Heart left ventricle (tissue), 16 donors: ENCODE data around the gene LRRC8E. TPM values are rescaled to one million over a fixed set of nuclear protein-coding genes. Genes with fewer than 3 reads are reported as not detected.
"Not testable (repeated sequence)": the region's sequence is repeated elsewhere in the genome, so short reads cannot be mapped to it uniquely, and the experiment has no call there.

Experiments used
- ATAC-seq, 4 donors: fragments of 200-7000 bp; cut with Tn5 transposase; one replicate each; pipeline ENCODE4 v1.9.1; 2020 to 2022; ENCODE audit warnings: moderate library complexity in 4 of 4, mild to moderate bottlenecking in 3 of 4, moderate number of reproducible peaks in 1 of 4
- DNase-seq, 5 donors: peaks; one replicate each; pipeline ENCODE4 v3.0.0-alpha.2; 2020
- H3K27ac ChIP-seq, 12 donors: fragments of 200-600 bp; sonication (generic) in 4 of 12; one replicate each; pipeline versions ENCODE4 v1.5.0 to v1.8.0; 2016 to 2022; ENCODE audit warnings: mild to moderate bottlenecking in 2 of 12
- H3K27me3 ChIP-seq, 9 donors: fragments of 200-600 bp; sonication (generic) in 2 of 9; one replicate each; pipeline versions ENCODE4 v1.5.1 to v1.8.0; 2016 to 2022; ENCODE audit warnings: mild to moderate bottlenecking in 3 of 9
- H3K36me3 ChIP-seq, 9 donors: fragments of 200-600 bp; sonication (generic) in 2 of 9; one replicate each; pipeline versions ENCODE4 v1.5.0 to v1.8.0; 2018 to 2022; ENCODE audit warnings: mild to moderate bottlenecking in 2 of 9
- H3K4me1 ChIP-seq, 12 donors: fragments of 200-600 bp; sonication (generic) in 4 of 12; one replicate each; pipeline versions ENCODE4 v1.5.0 to v1.8.0; 2016 to 2022; ENCODE audit warnings: mild to moderate bottlenecking in 3 of 12
- H3K4me3 ChIP-seq, 12 donors: fragments of 200-600 bp; sonication (generic) in 4 of 12; one replicate each; pipeline versions ENCODE4 v1.5.0 to v1.8.0; 2017 to 2022; ENCODE audit warnings: mild to moderate bottlenecking in 9 of 12, moderate library complexity in 4 of 12
- H3K9me3 ChIP-seq, 12 donors: fragments of 200-600 bp; sonication (generic) in 4 of 12; one replicate each; pipeline versions ENCODE4 v1.5.0 to v1.8.0; 2016 to 2022; ENCODE audit warnings: mild to moderate bottlenecking in 1 of 12
- CTCF ChIP-seq, 12 donors: fragments of 200-600 bp; sonication (generic) in 4 of 12; IDR thresholded peaks; one replicate each; pipeline versions ENCODE4 v1.5.0 to v1.8.0; 2018 to 2022; ENCODE audit warnings: antibody characterized with exemption in 12 of 12, mild to moderate bottlenecking in 5 of 12
- POLR2A ChIP-seq, 2 donors: fragments of 450-650 bp; IDR thresholded peaks; one replicate each; pipeline ENCODE4 v1.6.1; 2017; ENCODE audit warnings: antibody characterized with exemption in 2 of 2, mild to moderate bottlenecking in 2 of 2, moderate library complexity in 2 of 2
- WGBS, 4 donors: extraction: QIAGEN DNeasy Blood & Tissue Kit in 2 of 4; methylation state at CpG; one replicate each; pipeline versions ENCODE4 v1.1.5 to v1.1.7; 2013 to 2018; 5-methylcytosine and 5-hydroxymethylcytosine counted together
- intact Hi-C, 10 donors: fragments of 100-400 bp; cut with DNase I; formaldehyde crosslinking; loops; one replicate each; pipeline versions ENCODE4 v1.11.1 to v1.14.2; 2022
- polyA plus RNA-seq, 2 donors: library from polyadenylated mRNA; stranded (reverse); fragments of 200-250 nt; gene quantifications; one replicate each; pipeline ENCODE4 v1.2.3, GENCODE V29; 2013
- total RNA-seq, 9 donors: library from RNA; depleted of rRNA in 2 of 9; stranded (reverse); fragments of >200 nt in 2 of 9; fragmentation: NEBNext Ultra II Directional in 3 of 9; extraction: Animal tissue kit (Norgen Biotek cat#: 25700) in 3 of 9; gene quantifications; one replicate each; pipeline versions ENCODE4 v1.1.0 to v1.2.4, GENCODE V29; 2016 to 2023
- donor health status: ischemic (EF 13 %, LVEDD 7.1; RV severe dilation, severe dysfunction).
- donor health status: healthy with polysubstance abuse.
- donor health status: DM: no; HTN: yes; CAD: no.
- donor health status: DM: no; HTN: no; CAD: no.
- donor health status: ischemic (EF 25% LVEDD 6.9; RV normal size, moderate dysfunction).
- donor health status: ischemic (EF 25% LVEDD 5.7; RV mildly dilated, moderate dysfunction).
- donor health status: healthy.
- donor health status: DM: yes; HTN: yes; CAD: no.
- donor health status: ischemic (EF 35%, LVEDD 5.7; RV mildly dilated, moderate dysfunction).
- donor health status: nonischemic (EF 11% LVEDD 7.7; RV severe dilation, severe dysfunction).
- donor health status: DM: yes; HTN: yes; CAD: no.
- donor health status: PGD.
- donor health status: ischemic (EF 29% LVEDD 5.4; RV normal size, mild dysfunction).
- donor health status: nonischemic (EF 23%, LVEDD 6.1; RV moderate dilation, normal function).

LRRC8E gene
- total and polyA plus RNA-seq, 11 donors, result 0.17 to 2.6 (median 1.00) TPM

- Histone ChIP-seq H3K9me3 (no peaks in the 10 kb centered on the region), H3K4me3 (peak overlapping the region in 1 of 12 donors; percentile 16), H3K27ac (peak overlapping the region in 11 of 12 donors; percentile 6 to 85 (median 61)), H3K36me3 (peaks cover 11 to 49% (median 42%) of the 10 kb centered on the region in 9 donors), H3K27me3 (no peaks in the 10 kb centered on the region), H3K4me1 (peaks cover 3 to 48% (median 25%) of the 10 kb centered on the region in 12 donors)
- ATAC-seq, result peak in 1 of 4 donors; percentile 12
- intact Hi-C loops, result loop anchor here in 1 of 10 donors (5.0 kb wide), 1 partner anchor 77 kb away; no protein-coding TSS in a partner anchor
- 59 to 62% (median 60%) methylated on average over 23 to 24 of the region's 24 CpGs for WGBS, 4 donors
- TF ChIP-seq CTCF (IDR thresholded peaks at IDR 0.05) (peak in 3 of 12 donors; percentile 22 to 27 (median 22)), POLR2A (IDR thresholded peaks at IDR 0.05) (no peak)
- DNase-seq, result no peak
Measured at GRCh38 chr19:7928741-7929701, 40.7 kb downstream of the LRRC8E start.

- Histone ChIP-seq H3K27ac (peak overlapping the region in 3 of 12 donors; percentile 54 to 85 (median 62)), H3K36me3 (peaks cover 15 to 60% (median 51%) of the 10 kb centered on the region in 9 donors), H3K4me1 (peaks cover 3 to 42% (median 21%) of the 10 kb centered on the region in 12 donors)
- DNase-seq, H3K9me3 ChIP-seq, H3K4me3 ChIP-seq, ATAC-seq, H3K27me3 ChIP-seq, intact Hi-C loops: not testable (repeated sequence)
- WGBS, 4 donors, result 91 to 96% (median 93%) methylated on average over 11 of the region's 11 CpGs
Measured at GRCh38 chr19:7930030-7930429, 41.7 kb downstream of the LRRC8E start.

- intact Hi-C loops, result no loop called here
- H3K36me3 ChIP-seq, result peaks cover 19 to 67% (median 59%) of the 10 kb centered on the region in 9 donors
- no peak for TF ChIP-seq CTCF (IDR thresholded peaks at IDR 0.05)
- no peak for TF ChIP-seq POLR2A (IDR thresholded peaks at IDR 0.05)
- H3K4me1 ChIP-seq, result peaks cover 0 to 35% (median 19%) of the 10 kb centered on the region in 12 donors
- ATAC-seq (no peak), DNase-seq (no peak)
- H3K27ac ChIP-seq, result peak overlapping the region in 4 of 12 donors; percentile 24 to 85 (median 58)
- WGBS, 4 donors, result 67 to 81% (median 78%) methylated on average over 7 of the region's 7 CpGs
- H3K4me3 ChIP-seq, result no peak overlapping the region
- H3K9me3 ChIP-seq, result no peaks in the 10 kb centered on the region
- H3K27me3 ChIP-seq, result no peaks in the 10 kb centered on the region
Measured at GRCh38 chr19:7930765-7931164, 42.5 kb downstream of the LRRC8E start.

GRCh38 chr19:7931221-7932061 lies 43.1 kb downstream of the LRRC8E start:
- no peaks in the 10 kb centered on the region for H3K27me3 ChIP-seq
- peaks cover 0 to 33% (median 16%) of the 10 kb centered on the region in 12 donors for H3K4me1 ChIP-seq
- TF ChIP-seq POLR2A (IDR thresholded peaks at IDR 0.05) (no peak), CTCF (IDR thresholded peaks at IDR 0.05) (no peak)
- peak overlapping the region in 4 of 12 donors; percentile 24 to 85 (median 46) for H3K27ac ChIP-seq
- H3K9me3 ChIP-seq, result no peaks in the 10 kb centered on the region
- WGBS, 4 donors, result 84 to 88% (median 86%) methylated on average over 33 to 36 of the region's 36 CpGs
- H3K4me3 ChIP-seq, result no peak overlapping the region
- H3K36me3 ChIP-seq, result peaks cover 19 to 74% (median 66%) of the 10 kb centered on the region in 9 donors
- DNase-seq (peak in 1 of 5 donors; percentile 25), ATAC-seq (no peak)
- intact Hi-C loops, result no loop called here
